HepG2 (cell line): ENCODE data around the gene KRT73. TPM values are rescaled to one million over a fixed set of nuclear protein-coding genes. Genes with fewer than 3 reads are reported as not detected.

Experiments
- ATAC-seq: fragments of 200-7000 bp; cut with Tn5 transposase; 3 replicates; pipeline ENCODE4 v1.9.1; 2020; ENCODE audit warnings: mild to moderate bottlenecking, moderate library complexity
- BruUV-seq: library from RNA; stranded (reverse); fragments of 400-500 nt; replicated peaks from 2 replicates; lab custom pipeline; 2021; lab: Mats Ljungman, UMichigan
- CTCF ChIA-PET: fragments of 300-600 bp; formaldehyde crosslinking; extraction: SDS; loops from one replicate; lab custom pipeline; 2021; ENCODE audit warnings: low total read pairs, inconsistent platforms, low intra/inter-chr PET ratio; lab: Yijun Ruan, JAX
- POLR2A ChIA-PET: fragments of 350-600 bp; sonication (Branson Sonifier 250); formaldehyde crosslinking; loops from one replicate; lab custom pipeline; 2020; ENCODE audit warnings: antibody characterized with exemption, inconsistent platforms; lab: Yijun Ruan, JAX
- DNase-seq: peaks from one replicate; pipeline ENCODE4 v3.0.0-alpha.2; 2015; ENCODE audit warnings: low spot score
- FAIRE-seq: peaks from 3 replicates; lab custom pipeline; 2011; peaks lifted over from hg19 to GRCh38; lab: Jason Lieb, UNC
- H2AFZ ChIP-seq: one replicate; pipeline ENCODE4 v1.6.1; 2011; ENCODE audit warnings: low read length, inconsistent platforms
- H3K27ac ChIP-seq: fragments of 300-600 bp; 3 replicates; pipeline ENCODE4 v1.8.0; 2011; ENCODE audit warnings: mixed run types, mild to moderate bottlenecking, mixed read lengths, low read length, inconsistent platforms; ENCODE audit not compliant: insufficient read depth; ENCODE audit errors: extremely low read length
- H3K27me3 ChIP-seq, 2 experiments: fragments of 200-600 bp in 1 of 2; 2 replicates in 1 of 2; 3 replicates in 1 of 2; pipeline versions ENCODE4 v1.6.0 to v1.8.0; 2011; ENCODE audit warnings: low read length in 2 of 2, mild to moderate bottlenecking in 2 of 2, moderate library complexity in 2 of 2, inconsistent platforms in 1 of 2; ENCODE audit not compliant: insufficient read depth in 2 of 2, control insufficient read depth in 1 of 2
- H3K36me3 ChIP-seq, 2 experiments: fragments of 200-600 bp in 1 of 2; replicated peaks in 1 of 2; 2 replicates in 1 of 2; 3 replicates in 1 of 2; pipeline versions ENCODE4 v1.5.1 to v1.8.0; 2011; ENCODE audit warnings: low read length in 2 of 2, inconsistent platforms in 1 of 2; ENCODE audit not compliant: insufficient read depth in 2 of 2, control insufficient read depth in 1 of 2
- H3K4me1 ChIP-seq: 2 replicates; pipeline ENCODE4 v1.5.1; 2012; ENCODE audit warnings: low read length, inconsistent platforms; ENCODE audit not compliant: insufficient read depth
- H3K4me2 ChIP-seq: 2 replicates; pipeline ENCODE4 v1.6.0; 2011; ENCODE audit warnings: low read depth, low read length, inconsistent platforms
- H3K4me3 ChIP-seq, 3 experiments: fragments of 200-600 bp in 1 of 3; sonication (generic), shearing (Covaris generic) in 1 of 3; replicated peaks in 1 of 3; 2 replicates each; pipeline ENCODE4 v1.5.1; 2011 to 2016; ENCODE audit warnings: low read length in 3 of 3, inconsistent platforms in 2 of 3, low read depth in 2 of 3, mild to moderate bottlenecking in 2 of 3, control low read depth in 1 of 3, mixed read lengths in 1 of 3; ENCODE audit not compliant: insufficient read depth in 1 of 3
- H3K79me2 ChIP-seq: one replicate; pipeline ENCODE4 v1.6.1; 2011; ENCODE audit warnings: low read length, inconsistent platforms; ENCODE audit not compliant: insufficient read depth
- H3K9ac ChIP-seq: 2 replicates; pipeline ENCODE4 v1.6.0; 2011; ENCODE audit warnings: mild to moderate bottlenecking, low read depth, low read length, inconsistent platforms; ENCODE audit not compliant: insufficient read depth
- H3K9me3 ChIP-seq: 2 replicates; pipeline ENCODE4 v1.5.1; 2012; ENCODE audit warnings: mild to moderate bottlenecking, low read length
- H4K20me1 ChIP-seq: 2 replicates; pipeline ENCODE4 v1.6.0; 2011; ENCODE audit warnings: inconsistent platforms, mild to moderate bottlenecking, low read length, moderate library complexity; ENCODE audit not compliant: insufficient read depth
- ERF ChIP-seq: IDR thresholded peaks from 2 replicates; pipeline ENCODE4 v1.6.1; 2018; ENCODE audit warnings: missing biosample characterization, missing genetic modification reagents
- GATA4 ChIP-seq: sonication (generic); IDR thresholded peaks from 2 replicates; pipeline ENCODE4 v1.6.1; 2016; ENCODE audit warnings: antibody characterized with exemption, low read depth, borderline replicate concordance
- KLF9 ChIP-seq: IDR thresholded peaks from 2 replicates; pipeline ENCODE4 v1.6.1; 2016; ENCODE audit warnings: low read depth
- NR1H2 ChIP-seq: sonication (generic); formaldehyde crosslinking; IDR thresholded peaks from 2 replicates; pipeline ENCODE4 v1.8.1; 2022; ENCODE audit warnings: low read depth, missing genetic modification reagents, borderline replicate concordance
- PAX8 ChIP-seq: sonication (generic); formaldehyde crosslinking; IDR thresholded peaks from 2 replicates; pipeline ENCODE4 v1.8.0; 2022; ENCODE audit warnings: mild to moderate bottlenecking, missing genetic modification reagents, borderline replicate concordance
- SRSF1 ChIP-seq: fragments of 200-400 bp; formaldehyde crosslinking; optimal IDR thresholded peaks from 2 replicates; pipeline ENCODE3; 2017; ENCODE audit warnings: mild to moderate bottlenecking, low read depth, low read length, moderate library complexity
- TEAD2 ChIP-seq: sonication (generic); formaldehyde crosslinking; IDR thresholded peaks from 2 replicates; pipeline ENCODE4 v1.9.0; 2021; ENCODE audit warnings: missing genetic modification reagents
- ZBED4 ChIP-seq: sonication (generic); formaldehyde crosslinking; IDR thresholded peaks from 2 replicates; pipeline ENCODE4 v1.4.0; 2020; ENCODE audit warnings: missing genetic modification reagents, borderline replicate concordance
- ZBTB34 ChIP-seq: sonication (generic); formaldehyde crosslinking; IDR thresholded peaks from 2 replicates; pipeline ENCODE4 v1.8.0; 2022; ENCODE audit warnings: mild to moderate bottlenecking, missing genetic modification reagents
- ZBTB43 ChIP-seq: sonication (generic); formaldehyde crosslinking; conservative IDR thresholded peaks from 2 replicates; pipeline ENCODE4 v1.4.0; 2020; ENCODE audit warnings: missing genetic modification reagents
- ZBTB7A ChIP-seq: sonication (generic); formaldehyde crosslinking; IDR thresholded peaks from 2 replicates; pipeline ENCODE4 v1.8.0; 2022; ENCODE audit warnings: mild to moderate bottlenecking, missing genetic modification reagents
- ZNF512B ChIP-seq: sonication (generic); formaldehyde crosslinking; IDR thresholded peaks from 2 replicates; pipeline ENCODE4 v1.5.1; 2020; ENCODE audit warnings: missing genetic modification reagents, mild to moderate bottlenecking, borderline replicate concordance
- ZNF564 ChIP-seq: sonication (generic); formaldehyde crosslinking; IDR thresholded peaks from 2 replicates; pipeline ENCODE4 v1.8.1; 2023; ENCODE audit warnings: mild to moderate bottlenecking, missing genetic modification reagents
- ZNF576 ChIP-seq: sonication (generic); formaldehyde crosslinking; IDR thresholded peaks from 2 replicates; pipeline ENCODE4 v1.4.0; 2020; ENCODE audit warnings: mild to moderate bottlenecking, missing genetic modification reagents
- ZNF678 ChIP-seq: sonication (generic); formaldehyde crosslinking; IDR thresholded peaks from 2 replicates; pipeline ENCODE4 v1.4.0; 2020; ENCODE audit warnings: mild to moderate bottlenecking, missing genetic modification reagents
- ZNF724P ChIP-seq: sonication (generic); formaldehyde crosslinking; IDR thresholded peaks from 2 replicates; pipeline ENCODE4 v1.8.0; 2022; ENCODE audit warnings: missing genetic modification reagents, borderline replicate concordance
- ZNF792 ChIP-seq: IDR thresholded peaks from 2 replicates; pipeline ENCODE4 v1.6.1; 2016
- WGBS: methylation state at CpG from one replicate; pipeline ENCODE4 v1.1.6; 2017; ENCODE audit warnings: low lambda C conversion rate; 5-methylcytosine and 5-hydroxymethylcytosine counted together
- in situ Hi-C: cut with HindIII; loops from 2 replicates; pipeline ENCODE4 v1.10.0; 2017; ENCODE audit warnings: low pct_unique_long_range_greater_than_20kb; ENCODE audit not compliant: extremely low pct_ligation_motif_present
- intact Hi-C: fragments of 100-400 bp; cut with micrococcal nuclease; formaldehyde crosslinking; loops from one replicate; pipeline ENCODE4 v1.10.0; 2022; ENCODE audit not compliant: unreplicated experiment
- polyA plus RNA-seq, 8 experiments: library from polyadenylated mRNA; depleted of rRNA in 3 of 8; stranded (reverse) in 7 of 8; unstranded in 1 of 8; fragments of >200 nt; fragmentation: Illumina TruSeq in 4 of 8; extraction: Trizol in 4 of 8; gene quantifications; 2 replicates each; pipeline versions ENCODE4 v1.2.1 to v1.2.3, GENCODE V29; 2011 to 2016; ENCODE audit warnings: low read depth in 4 of 8, missing spikeins in 1 of 8, mixed read lengths in 1 of 8; ENCODE audit not compliant: insufficient read depth in 1 of 8
- total RNA-seq, 5 experiments: library from RNA; depleted of rRNA; stranded (reverse); fragments of >200 nt; fragmentation: Illumina TruSeq; extraction: Trizol; gene quantifications; 2 replicates each; pipeline ENCODE4 v1.2.3, GENCODE V29; 2016; ENCODE audit warnings: low read depth in 1 of 5

The KRT73 gene
- total and polyA plus RNA-seq, 2 of the 13 experiments (the other 11 are each of a cell fraction or from before 2014, with no cell fraction given): not detected

- H3K27ac ChIP-seq: no peak overlapping the region
- WGBS: 40% methylated on average over 3 of the region's 6 CpGs
- CTCF ChIA-PET: no interaction called here
- peaks cover 1 to 27% of the 10 kb centered on the region in 2 experiments; a peak in 3 of 5 replicates for H3K27me3 ChIP-seq
- BruUV-seq: no TSS peak
- in situ Hi-C loops (no loop called here), intact Hi-C loops (no loop called here)
- H3K4me1 ChIP-seq: no peaks in the 10 kb centered on the region
- ATAC-seq (no peak), FAIRE-seq (no peak), DNase-seq (no peak)
- H3K9ac ChIP-seq: no peak overlapping the region
- POLR2A ChIA-PET: no interaction called here
- H3K4me3 ChIP-seq: no peak overlapping the region
- H2AFZ ChIP-seq: no peak overlapping the region
- no peaks in the 10 kb centered on the region for H3K9me3 ChIP-seq
- H3K4me2 ChIP-seq: no peak overlapping the region
- H3K79me2 ChIP-seq: no peaks in the 10 kb centered on the region
- no peaks in the 10 kb centered on the region for H3K36me3 ChIP-seq
- no peaks in the 10 kb centered on the region for H4K20me1 ChIP-seq
- TF ChIP-seq ZNF724P (CRISPR knock-in tag) (no peak), NR1H2 (CRISPR knock-in tag) (no peak), ZBED4 (CRISPR knock-in tag) (no peak), ZBTB43 (CRISPR knock-in tag) (no peak), SRSF1 (no peak), ZNF512B (no peak), ZBTB7A (CRISPR knock-in tag) (no peak), KLF9 (no peak), ZNF576 (CRISPR knock-in tag) (no peak), ZBTB34 (CRISPR knock-in tag) (no peak), ZNF792 (no peak), ZNF678 (CRISPR knock-in tag) (no peak), GATA4 (no peak), TEAD2 (no peak), PAX8 (CRISPR knock-in tag) (no peak), ERF (CRISPR knock-in tag) (no peak), ZNF564 (no peak)
Observed at GRCh38 chr12:52611080-52611468, 7.3 kb downstream of the KRT73 start.
